A172 (cell line): ENCODE results near the gene RSRC1. TPM values are rescaled to one million over a fixed set of nuclear protein-coding genes. Genes with fewer than 3 reads are reported as not detected.
A peak's percentile ranks its signal among the peaks of the same experiment; 100 is the strongest.
"Not testable (repeated sequence)": the region's sequence is repeated elsewhere in the genome, so short reads cannot be mapped to it uniquely, and the experiment has no call there.

Experiments
- DNase-seq: peaks from one replicate; pipeline ENCODE4 v3.0.0-alpha.2; 2015; ENCODE audit warnings: low spot score
- total RNA-seq: library from RNA; depleted of rRNA; stranded (reverse); fragments of >200 nt; shearing (Covaris generic); gene quantifications from 2 replicates; pipeline ENCODE4 v1.2.3, GENCODE V29; 2014; rRNA removed

RSRC1 gene, protein sequence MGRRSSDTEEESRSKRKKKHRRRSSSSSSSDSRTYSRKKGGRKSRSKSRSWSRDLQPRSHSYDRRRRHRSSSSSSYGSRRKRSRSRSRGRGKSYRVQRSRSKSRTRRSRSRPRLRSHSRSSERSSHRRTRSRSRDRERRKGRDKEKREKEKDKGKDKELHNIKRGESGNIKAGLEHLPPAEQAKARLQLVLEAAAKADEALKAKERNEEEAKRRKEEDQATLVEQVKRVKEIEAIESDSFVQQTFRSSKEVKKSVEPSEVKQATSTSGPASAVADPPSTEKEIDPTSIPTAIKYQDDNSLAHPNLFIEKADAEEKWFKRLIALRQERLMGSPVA
- total RNA-seq, result 93.0 and 108 TPM in 2 replicates

DNA sequence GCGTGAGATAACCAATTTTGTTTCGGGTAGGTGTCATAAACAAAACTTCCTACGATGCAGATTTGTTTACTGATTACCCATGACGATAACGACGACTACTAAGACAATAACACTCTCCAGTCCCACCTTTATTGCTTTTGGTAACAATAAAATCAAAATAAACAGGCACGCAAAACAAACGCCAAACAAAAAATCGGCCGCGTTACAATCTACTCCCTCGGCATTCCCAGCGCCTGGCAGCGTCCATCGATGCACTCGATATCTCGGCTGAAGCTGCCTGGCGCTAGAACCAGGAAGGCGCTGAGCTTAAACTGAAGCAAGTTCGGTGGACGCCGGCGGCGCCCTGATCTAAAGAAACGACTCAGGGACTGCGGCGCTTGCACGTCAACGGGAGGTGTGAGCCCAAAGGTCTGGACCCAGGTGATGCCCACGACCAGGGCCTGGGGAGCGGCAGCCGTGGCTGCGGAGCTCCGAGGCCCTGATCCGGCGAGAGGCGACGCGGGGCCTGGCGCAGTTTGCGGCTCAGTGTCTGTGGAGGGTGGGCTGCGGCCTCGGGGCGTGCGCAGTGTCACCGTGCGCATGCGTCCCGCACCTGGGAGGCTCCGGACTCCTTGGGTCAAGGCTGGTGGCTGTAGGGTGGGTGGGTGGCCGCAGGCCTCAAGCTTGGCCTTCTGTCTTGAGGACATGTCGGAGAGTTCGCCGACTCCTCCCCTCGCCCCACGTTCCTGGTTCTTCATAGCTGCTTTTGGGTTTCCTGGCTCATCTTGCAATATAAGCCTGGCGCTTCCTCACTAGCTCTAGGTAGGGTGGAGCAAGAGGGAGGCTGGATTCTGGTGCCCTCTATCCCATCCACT lies at the start of gene RSRC1:
TSS of gene RSRC1 (plus strand) at position 286 of the 854 bp plus-strand sequence. CDS start 12,016 bp downstream, outside the sequence.
- peak; percentile 81 for DNase-seq

DNA sequence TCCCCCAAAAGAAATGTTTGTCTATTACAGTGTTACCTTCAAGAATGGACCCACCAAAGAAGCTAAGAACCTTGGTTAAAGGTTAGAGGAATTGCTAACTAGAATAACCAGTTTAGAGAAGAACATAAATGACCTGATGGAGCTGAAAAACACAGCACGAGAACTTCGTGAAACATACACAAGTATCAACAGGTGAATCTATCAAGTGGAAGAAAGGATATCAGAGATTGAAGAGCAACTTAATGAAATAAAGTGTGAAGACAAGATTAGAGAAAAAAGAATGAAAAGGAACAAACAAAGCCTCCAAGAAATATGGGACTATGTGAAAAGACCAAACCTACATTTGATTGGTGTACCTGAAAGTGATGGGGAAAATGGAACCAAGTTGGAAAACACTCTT lies 44.3 kb upstream of the RSRC1 start:
- DNase-seq, result not testable (repeated sequence)

DNA sequence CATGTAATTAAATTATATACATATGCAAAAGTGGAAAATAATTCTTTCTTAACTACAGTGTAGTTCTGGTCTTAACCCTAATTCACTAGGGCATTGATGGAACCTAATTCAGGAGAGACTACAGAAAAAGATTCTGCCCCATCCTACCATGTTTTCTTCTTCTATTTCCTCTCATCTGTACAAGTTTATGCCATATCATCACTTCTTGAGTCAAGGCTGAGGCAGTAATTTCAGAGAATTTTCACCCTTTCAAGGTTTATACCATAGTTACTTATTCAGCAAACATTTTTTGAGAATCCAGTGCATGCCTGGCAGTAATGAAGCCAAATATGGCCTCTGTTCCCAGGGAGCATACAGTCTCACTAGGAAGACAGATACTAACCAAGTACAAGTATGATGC lies 37.1 kb upstream of the RSRC1 start:
- DNase-seq, result no peak

DNA sequence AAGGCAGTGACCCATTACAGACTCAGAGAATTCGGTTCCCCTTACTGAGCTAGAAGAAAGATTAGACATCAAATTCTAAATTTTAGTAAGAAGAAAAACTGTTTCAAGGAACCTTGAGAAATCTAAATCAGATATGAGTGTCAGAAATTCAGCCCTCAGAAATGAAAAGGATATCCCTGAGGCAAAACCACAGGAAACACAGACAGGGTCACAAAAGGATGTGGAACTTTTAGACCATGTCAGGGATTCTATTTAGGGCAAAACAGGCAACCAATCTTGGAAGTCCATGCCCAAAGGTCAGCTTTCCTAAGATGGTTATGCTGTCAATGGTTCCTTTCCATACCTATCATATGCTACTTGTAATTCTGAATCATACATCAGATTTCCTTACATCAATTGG lies 35.3 kb upstream of the RSRC1 start:
- no peak for DNase-seq

DNA sequence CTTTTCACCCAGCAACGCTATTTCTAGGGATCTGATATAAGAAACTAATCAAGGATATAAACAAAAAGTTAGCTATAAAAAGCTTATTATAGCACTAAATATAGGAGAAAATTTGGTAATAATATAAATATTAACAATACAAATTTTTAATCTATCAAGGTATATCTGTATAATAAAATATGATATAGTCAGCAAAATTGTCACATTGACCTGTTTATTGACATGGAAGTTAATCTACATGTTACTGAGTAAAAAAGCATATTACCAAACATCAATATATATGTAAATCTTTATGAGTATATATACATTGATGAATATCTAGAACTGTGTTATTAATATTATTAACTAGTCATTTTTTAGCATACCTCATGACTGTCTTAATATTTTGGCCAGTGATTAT lies 30.3 kb upstream of the RSRC1 start:
- DNase-seq, result no peak

DNA sequence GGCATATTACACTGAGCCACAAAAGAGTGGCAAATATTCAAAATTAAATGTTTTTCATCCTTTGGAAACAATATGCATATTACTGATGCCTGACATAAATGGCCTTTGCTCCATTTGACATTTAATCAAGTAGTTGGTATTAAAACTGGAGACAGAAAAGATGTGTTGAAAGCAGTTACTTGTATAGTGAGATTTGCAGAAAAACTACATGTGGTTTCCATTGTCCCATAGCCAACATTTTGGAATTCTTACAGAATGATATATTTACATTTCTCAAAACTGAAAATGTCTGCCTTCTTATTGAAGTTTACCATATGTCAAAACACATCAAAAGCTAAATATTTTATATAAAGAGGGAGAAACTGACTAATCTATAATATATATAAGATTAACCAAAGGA lies 25.2 kb upstream of the RSRC1 start:
- DNase-seq, result no peak

DNA sequence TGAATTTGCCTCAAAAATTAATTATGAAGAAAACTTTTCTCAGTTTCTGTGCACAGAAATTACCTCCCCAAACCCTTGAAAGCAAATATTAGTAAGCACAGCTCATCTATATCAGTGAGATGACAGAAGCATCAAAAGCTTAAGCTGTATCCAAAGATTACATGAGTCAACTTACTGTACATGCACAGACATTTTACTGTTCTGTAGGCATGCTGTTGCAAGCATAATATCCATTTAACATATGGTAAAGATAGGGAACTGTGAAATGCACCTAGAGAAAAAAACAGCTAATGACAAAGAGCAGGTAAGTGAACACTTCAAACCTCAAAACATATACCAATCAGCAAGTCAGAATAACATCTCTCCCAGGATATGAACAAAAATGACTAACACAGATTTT lies 24.5 kb upstream of the RSRC1 start:
- DNase-seq, result no peak

DNA sequence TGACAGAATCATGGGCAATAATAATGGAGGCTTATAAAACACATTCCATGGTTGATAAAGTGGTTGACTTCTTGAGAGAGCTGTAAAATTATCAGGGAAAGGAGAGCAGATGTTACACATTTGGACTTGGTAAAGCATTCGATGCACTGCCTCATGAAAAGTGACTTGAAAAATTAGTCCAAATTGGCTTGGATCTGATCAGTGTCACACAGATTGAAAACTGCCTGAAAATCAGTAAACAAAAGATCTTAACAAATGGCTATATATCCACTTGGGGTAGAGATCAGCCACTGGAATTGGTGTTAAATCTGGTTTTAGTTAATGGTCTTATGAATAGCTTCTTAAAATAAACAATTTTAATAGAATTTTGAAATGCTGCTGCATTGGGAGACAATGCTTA lies 24.0 kb upstream of the RSRC1 start:
- no peak for DNase-seq

DNA sequence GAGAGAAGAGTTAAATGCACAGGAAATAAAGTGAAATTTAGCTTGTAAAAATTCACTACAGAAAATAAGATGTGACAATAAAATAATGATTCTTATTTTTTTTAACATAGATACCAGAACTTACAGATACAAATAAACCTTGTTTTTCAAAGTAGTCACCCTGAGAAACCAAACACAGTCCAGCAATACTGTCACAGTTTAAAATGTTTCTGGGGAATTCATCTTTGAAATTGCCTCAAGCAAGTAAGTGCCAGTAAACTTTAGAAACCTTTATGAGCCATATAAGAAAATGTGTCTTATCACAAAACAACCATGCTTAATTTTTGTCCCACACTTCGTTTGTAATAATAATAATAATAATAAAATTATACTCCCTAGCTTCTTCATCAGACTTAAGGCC lies 23.5 kb upstream of the RSRC1 start:
- no peak for DNase-seq

DNA sequence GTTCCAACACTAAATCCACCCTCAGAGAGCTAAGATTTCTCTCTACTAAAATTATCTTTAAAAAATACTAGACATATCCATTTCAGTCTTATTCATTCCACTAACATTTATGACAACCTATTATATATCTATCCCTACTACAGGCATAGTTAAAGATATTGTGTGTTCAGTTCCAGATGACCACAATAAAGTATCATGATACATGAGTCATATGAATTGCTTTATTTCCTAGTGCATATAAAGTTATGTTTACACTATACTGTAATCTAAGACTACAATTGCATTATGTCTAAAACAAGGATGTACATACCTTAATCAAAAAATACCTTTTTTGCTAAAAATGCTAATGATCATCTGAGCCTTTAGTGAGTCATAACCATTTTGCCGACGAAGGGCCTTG lies 23.1 kb upstream of the RSRC1 start:
- DNase-seq, result no peak

DNA sequence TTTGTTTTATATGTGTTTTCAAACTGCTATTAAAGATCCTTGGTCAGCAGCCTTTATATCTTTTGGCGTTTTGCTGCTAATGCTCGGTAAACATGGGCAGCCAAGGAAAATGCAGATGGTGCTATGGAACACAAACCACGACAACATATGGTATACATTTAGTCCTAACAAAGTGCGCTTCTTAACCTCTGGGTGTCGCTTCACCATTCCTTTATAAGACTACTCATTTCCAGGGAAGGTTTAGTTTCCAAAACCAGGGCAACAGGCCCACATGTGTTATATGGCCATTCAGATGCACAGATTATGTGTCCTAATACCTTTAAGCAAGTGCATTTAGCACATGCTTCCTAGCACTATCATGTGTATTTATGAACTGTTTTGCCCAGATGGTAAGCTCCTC lies 18.4 kb upstream of the RSRC1 start:
- no peak for DNase-seq

DNA sequence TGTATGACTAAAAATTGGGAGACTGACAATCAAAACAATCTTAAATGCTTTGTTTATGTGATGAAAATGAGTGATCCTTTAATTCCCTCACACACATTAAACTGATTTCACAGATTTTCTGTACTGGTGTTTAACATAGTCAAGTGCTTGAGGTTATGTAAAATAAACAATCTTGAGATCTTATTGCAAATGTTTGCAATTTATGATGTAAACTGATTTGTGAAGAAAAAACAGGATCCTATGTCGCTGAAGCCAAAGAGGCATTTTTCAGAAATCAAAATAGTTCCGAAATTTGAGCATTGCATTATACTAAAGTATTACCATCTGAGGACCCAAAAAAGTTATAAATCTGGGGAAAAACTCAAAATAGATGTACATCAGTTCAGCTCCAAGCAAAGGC lies 16.4 kb upstream of the RSRC1 start:
- no peak for DNase-seq

DNA sequence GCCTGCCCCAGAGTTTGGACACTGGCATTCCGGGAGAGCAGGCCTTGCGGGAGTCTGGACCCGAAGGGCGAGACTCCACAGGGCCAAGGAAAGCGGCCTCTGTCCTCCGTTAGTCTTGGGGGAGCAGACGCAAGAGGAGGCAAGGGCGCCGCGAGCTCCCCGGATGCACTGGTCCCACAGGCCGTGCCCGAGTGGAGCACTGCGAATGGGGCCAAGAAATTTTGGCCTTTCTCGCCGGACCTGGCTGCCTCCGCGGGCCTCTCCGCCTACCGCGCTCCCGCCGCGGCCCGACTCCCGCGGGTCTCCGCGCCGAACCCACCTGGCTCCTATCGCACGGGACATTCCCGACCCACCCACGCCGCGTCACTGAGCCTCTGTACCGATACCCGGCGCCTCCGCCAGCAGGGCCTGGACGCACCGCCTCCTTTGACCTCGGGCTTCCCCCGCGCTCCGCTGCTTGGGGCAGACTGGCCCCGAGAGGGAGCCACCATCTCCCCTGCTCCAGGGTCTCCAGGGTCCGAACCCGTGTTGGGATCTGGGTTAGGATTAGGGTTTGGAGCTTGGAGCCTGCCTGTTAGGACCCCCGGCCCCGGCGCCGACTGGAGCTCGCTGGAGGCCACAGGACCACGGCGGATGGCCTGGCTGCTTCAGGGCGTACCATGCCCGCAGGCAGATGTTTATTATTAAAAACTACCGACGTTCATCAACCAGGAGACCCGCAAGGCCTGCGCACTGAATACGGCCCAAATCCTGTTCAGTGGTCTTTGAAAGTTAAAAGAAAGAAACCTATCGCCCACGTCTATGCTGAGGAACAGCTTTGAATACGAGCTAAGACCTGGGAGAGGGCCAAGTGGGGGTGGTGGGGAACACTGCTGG lies 15.4 kb upstream of the RSRC1 start:
- DNase-seq, result no peak

DNA sequence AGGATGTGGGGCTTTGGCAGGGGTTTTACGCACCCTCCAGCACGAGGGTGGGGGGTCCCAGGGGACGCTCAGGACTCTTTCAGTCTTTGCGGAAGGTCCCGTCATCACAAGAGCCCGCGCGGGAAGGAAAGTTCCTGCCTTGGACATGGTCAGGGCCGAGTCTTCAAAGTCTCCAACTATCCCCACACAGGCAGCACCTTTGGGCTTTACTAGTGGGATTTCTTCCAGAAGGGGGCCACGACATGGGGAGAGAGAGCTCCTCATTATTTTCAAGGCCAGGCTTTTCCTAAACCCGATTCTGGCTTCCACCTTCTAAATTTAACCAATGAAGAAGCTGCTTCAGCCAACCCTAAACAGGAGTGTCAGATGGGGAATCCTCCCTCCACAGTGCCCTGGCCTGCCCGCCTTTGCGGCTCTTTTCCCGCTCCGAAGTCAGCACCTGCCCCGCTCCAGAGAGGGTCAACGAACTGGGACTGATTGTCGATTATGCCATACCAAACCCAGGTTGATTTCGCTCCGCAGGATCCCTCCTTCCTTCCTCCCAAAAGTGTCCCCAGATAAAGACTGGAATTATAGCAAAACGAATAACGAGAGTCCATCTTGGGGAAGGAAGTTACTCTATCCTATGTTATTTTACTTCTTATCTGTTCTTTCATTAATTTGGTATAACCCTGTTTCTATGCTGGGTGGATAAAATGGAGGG lies 14.6 kb upstream of the RSRC1 start:
- no peak for DNase-seq

DNA sequence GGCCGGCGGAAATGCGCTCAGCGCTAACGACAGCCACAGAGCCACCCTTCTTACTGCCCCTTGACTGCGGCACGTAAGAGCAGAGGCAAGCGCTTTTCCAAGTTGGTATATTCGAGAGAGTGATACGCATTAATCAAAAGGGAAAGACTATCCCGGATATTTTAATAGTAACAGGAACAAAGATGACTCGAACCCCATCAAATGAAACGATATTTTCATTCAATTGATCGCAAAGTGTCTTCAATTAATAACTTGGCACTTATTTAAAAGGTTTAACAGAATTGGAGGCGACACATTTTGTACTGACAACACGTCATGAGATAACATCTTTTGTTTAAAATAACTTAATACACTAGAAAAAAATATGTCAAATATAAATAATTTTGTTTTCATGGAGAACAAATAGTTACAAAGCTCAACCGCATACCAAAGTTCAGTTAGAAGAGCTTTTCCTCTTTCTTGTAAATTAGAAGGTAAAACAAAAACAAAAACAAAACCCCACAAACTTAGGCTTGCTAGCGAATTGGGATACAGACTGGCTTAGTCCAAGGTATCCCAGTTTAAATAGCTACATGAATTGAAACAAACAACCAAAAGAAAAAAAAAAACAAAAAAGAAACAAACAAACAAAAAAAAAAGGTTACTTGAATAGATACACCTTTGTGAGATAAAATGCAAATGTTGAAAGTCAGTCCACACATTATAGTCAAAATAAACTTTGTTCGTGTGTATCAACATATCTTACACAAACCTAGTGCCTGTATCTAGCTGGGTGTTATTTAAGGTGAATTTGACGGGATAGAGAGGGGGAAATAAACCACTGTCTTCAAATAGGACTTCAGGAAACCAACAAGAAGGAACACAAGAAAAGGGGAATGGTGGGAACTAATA lies 13.8 kb upstream of the RSRC1 start:
- DNase-seq, result no peak

DNA sequence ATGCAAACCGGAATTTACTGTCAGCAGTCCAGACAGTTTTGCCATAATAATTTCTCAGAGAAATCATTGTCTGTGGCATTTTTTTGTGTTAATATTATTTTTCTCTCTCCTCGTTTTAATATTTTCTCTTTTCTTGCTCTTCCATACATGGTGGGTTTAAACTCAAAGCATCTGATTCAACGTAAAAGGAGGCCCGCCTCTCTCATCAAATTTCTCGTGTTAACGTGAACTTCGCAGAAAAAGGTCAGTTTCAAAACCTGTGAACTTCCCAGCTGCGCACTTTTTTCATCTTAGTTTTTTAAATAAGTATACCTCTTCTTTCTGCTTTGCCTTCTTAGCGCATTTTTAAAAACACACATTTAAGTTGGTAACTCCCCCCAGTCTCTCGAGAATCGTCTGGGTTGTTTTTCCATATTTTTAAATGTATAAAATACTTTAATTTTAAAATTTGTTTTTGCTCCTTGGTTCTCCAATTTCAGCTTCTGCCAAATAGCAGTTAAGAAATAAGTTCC lies 12.8 kb upstream of the RSRC1 start:
- DNase-seq, result no peak

DNA sequence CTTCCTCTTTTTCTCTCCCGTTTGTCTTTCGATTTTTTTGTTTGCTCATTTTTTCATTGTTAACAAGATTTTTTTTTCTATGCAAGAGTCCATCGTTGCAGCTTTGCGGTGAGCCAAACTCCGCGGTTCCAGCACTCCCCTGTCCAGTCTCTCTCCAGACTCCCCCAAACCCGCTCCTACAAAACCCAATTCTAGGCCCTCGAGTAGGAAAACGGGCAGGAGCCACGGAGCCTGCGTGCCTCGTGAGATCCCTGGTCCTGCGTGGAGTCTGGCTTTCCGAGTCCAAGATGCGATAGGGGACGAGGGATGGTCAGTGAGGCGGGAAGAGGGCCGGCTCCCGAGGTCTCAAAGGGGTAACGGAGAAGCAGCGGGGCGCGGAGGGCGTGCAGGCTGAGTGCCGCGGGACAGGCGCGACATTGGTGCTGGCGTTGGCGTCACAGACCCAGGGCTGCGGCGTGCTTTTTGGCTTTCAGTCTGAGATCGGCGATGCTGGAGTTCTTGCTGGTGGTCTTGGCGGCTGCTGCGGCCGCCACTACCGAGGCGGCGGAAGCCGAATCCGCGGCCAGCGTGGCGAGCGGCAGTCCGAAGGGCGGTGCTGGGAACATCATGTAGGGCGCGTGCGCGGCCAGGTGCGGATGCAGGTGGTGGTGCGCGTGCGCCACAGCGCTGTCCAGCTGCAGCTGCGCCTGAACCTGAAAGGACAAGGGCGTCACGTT lies 12.1 kb upstream of the RSRC1 start:
- DNase-seq, result no peak

DNA sequence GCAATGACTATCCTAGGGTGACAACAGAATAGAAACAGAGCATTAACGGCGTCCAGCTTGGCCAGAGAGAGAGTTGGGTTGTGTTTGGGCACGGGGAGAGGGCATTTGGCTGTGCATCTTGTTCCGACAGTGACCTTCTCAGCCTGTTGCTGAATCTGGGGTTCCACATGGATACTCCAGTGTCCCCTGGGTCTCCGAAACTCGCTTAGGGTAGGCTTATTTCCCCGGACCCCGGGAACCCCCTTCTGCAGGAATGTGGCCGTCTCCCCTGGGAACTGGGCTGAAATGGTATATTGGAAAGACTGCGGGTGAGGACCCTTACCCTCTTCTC lies 11.6 kb upstream of the RSRC1 start:
- no peak for DNase-seq

DNA sequence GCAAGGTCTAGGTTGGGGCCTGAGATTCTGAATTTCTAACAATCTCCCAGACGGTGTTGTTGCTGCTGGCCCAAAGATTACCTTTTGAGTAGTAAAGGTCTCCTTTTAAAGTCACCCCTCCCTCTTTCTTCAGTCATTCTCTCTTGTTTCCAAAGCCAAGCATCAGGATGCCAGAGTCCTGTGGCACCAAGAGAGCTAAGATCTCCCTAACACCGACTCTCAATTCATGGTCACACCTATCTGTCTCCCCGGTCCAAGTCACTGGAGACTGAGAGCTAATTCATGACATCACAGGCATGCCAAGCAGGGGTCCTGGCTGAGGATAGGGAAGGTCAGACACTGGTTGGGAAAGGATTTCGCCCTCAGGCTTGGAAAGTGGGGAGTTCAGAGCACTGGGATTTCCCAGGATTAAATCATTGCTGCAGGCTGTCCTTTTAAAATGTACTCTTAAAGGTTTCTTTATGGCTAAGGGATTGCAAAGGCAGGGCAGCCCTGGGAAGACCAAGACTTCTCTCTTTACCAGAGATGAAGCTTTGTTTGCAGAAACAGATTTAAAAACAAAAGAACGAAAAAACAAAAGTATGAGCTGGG lies 11.0 kb upstream of the RSRC1 start:
- no peak for DNase-seq
